Parathyroid adenoma (tissue), 2 donors: ENCODE results near the gene ZNF718.
"Not testable (repeated sequence)": the region's sequence is repeated elsewhere in the genome, so short reads cannot be mapped to it uniquely, and the experiment has no call there.

Experiments
- H2AFZ ChIP-seq: fragments of 300-600 bp; sonication (generic); one replicate; pipeline ENCODE4 v1.7.0; 2017; ENCODE audit warnings: antibody characterized with exemption, mild to moderate bottlenecking
- H3K27ac ChIP-seq: fragments of 300-600 bp; sonication (generic); one replicate; pipeline ENCODE4 v1.7.0; 2017
- H3K27me3 ChIP-seq: fragments of 300-600 bp; sonication (generic); one replicate; pipeline ENCODE4 v1.7.0; 2017; ENCODE audit warnings: low read length; ENCODE audit not compliant: control insufficient read depth, insufficient read depth
- H3K36me3 ChIP-seq: fragments of 300-600 bp; sonication (generic); one replicate; pipeline ENCODE4 v1.7.0; 2017; ENCODE audit warnings: low read length; ENCODE audit not compliant: control insufficient read depth, insufficient read depth
- H3K4me1 ChIP-seq: fragments of 300-600 bp; sonication (generic); one replicate; pipeline ENCODE4 v1.7.0; 2017; ENCODE audit warnings: control low read depth
- H3K4me2 ChIP-seq: fragments of 300-600 bp; sonication (generic); one replicate; pipeline ENCODE4 v1.7.0; 2017; ENCODE audit warnings: low read length
- H3K4me3 ChIP-seq: fragments of 300-600 bp; sonication (generic); one replicate; pipeline ENCODE4 v1.7.0; 2017; ENCODE audit warnings: low read depth, low read length
- H3K79me2 ChIP-seq: fragments of 300-600 bp; sonication (generic); one replicate; pipeline ENCODE4 v1.7.0; 2017; ENCODE audit warnings: control low read depth
- H3K9ac ChIP-seq: fragments of 300-600 bp; sonication (generic); one replicate; pipeline ENCODE4 v1.7.0; 2017; ENCODE audit warnings: mild to moderate bottlenecking
- H3K9me3 ChIP-seq: fragments of 300-600 bp; sonication (generic); one replicate; pipeline ENCODE4 v1.7.0; 2017; ENCODE audit warnings: low read length; ENCODE audit not compliant: control insufficient read depth
- TF ChIP-seq, protein P1 (sequence below): fragments of 300-600 bp; sonication (generic); IDR thresholded peaks from one replicate; pipeline ENCODE4 v1.7.0; 2017; ENCODE audit warnings: antibody characterized with exemption, mild to moderate bottlenecking
- donor health status: primary hyperparathyroidism.

Gene ZNF718

DNA sequence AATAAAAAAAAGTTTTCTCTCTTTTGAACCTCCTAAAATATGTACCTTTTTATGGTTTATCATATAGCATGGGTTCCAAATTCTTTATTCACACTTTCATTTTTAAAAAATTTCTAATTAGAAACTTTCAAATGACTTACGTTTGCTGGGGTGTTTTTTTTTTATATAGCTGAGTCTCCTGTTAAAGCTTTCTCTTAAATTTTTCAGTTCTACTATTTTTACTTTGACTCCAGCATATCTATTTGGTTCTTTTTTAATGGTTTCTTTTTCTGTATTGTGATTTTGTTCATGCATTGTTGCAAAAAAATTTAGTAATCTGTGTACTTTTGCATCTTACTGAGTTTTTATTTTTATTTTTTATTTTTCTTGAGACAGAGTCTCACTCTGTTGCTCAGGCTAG, 22.3 kb downstream of the ZNF718 start:
- Histone ChIP-seq H3K4me3 (no peak overlapping the region), H3K4me1 (no peaks in the 10 kb centered on the region), H3K79me2 (no peaks in the 10 kb centered on the region), H3K27me3 (no peaks in the 10 kb centered on the region), H3K9ac (no peak overlapping the region), H3K27ac (no peak overlapping the region), H3K9me3 (no peaks in the 10 kb centered on the region), H2AFZ (no peak overlapping the region), H3K36me3 (no peaks in the 10 kb centered on the region), H3K4me2 (no peak overlapping the region)
- TF ChIP-seq, protein P1, sequence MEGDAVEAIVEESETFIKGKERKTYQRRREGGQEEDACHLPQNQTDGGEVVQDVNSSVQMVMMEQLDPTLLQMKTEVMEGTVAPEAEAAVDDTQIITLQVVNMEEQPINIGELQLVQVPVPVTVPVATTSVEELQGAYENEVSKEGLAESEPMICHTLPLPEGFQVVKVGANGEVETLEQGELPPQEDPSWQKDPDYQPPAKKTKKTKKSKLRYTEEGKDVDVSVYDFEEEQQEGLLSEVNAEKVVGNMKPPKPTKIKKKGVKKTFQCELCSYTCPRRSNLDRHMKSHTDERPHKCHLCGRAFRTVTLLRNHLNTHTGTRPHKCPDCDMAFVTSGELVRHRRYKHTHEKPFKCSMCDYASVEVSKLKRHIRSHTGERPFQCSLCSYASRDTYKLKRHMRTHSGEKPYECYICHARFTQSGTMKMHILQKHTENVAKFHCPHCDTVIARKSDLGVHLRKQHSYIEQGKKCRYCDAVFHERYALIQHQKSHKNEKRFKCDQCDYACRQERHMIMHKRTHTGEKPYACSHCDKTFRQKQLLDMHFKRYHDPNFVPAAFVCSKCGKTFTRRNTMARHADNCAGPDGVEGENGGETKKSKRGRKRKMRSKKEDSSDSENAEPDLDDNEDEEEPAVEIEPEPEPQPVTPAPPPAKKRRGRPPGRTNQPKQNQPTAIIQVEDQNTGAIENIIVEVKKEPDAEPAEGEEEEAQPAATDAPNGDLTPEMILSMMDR = no peak

DNA sequence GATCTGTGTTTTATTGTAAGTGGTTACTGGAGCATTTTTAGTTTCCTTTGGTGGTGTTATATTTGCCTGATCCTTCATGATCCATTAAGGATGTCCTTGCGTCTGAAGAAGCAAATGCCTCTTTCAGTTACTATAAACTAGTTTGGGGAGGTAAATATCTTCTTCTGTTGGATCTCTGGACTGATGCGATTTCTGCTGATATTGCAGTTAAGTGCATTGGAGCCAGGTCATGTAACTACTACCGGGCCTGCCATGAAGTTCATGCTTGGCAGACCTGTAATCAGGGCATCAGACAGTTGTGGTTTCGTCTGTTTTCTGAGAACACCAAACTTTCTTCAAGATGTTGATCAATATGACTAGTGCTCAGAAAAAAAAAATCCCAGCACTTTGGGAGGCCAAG, 22.9 kb downstream of the ZNF718 start:
- Histone ChIP-seq H3K9ac (no peak overlapping the region), H3K4me3 (no peak overlapping the region), H3K27ac (no peak overlapping the region), H3K27me3 (no peaks in the 10 kb centered on the region), H3K4me1 (no peaks in the 10 kb centered on the region), H3K4me2 (no peak overlapping the region), H3K79me2 (no peaks in the 10 kb centered on the region), H2AFZ (no peak overlapping the region), H3K36me3 (no peaks in the 10 kb centered on the region), H3K9me3 (no peaks in the 10 kb centered on the region)
- TF ChIP-seq, protein P1 = no peak

DNA sequence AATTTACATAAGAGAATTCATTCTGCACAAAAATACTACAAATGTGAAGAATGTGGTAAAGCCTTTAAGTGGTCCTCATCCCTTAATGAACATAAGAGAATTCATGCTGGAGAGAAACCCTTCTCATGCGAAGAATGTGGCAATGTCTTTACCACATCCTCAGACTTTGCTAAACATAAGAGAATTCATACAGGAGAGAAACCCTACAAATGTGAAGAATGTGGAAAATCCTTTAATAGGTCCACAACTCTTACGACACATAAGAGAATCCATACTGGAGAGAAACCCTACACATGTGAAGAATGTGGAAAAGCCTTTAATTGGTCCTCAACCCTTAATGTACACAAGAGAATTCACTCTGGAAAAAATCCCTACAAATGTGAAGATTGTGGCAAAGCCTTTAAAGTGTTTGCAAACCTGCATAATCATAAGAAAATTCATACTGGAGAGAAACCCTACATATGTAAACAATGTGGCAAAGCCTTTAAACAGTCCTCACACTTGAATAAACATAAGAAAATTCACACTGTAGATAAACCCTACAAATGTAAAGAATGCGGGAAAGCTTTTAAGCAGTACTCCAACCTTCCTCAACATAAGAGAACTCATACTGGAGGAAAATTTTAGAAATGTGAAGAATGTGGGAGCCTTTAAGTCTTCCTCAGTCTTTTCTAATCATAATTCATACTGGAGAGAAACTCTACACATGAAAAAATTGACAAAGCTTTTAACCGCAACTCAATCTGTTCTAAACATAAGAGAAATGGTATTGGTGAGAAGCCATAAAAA, 37.4 kb downstream of the ZNF718 start:
- H3K27me3 ChIP-seq = no peaks in the 10 kb centered on the region
- no peak overlapping the region for H3K4me3 ChIP-seq
- H2AFZ ChIP-seq = no peak overlapping the region
- peaks cover 21% of the 10 kb centered on the region for H3K36me3 ChIP-seq
- H3K4me1 ChIP-seq = no peaks in the 10 kb centered on the region
- no peak overlapping the region for H3K4me2 ChIP-seq
- H3K9ac ChIP-seq = no peak overlapping the region
- no peak overlapping the region for H3K27ac ChIP-seq
- no peaks in the 10 kb centered on the region for H3K79me2 ChIP-seq
- TF ChIP-seq, protein P1 = no peak
- H3K9me3 ChIP-seq = peaks cover 15% of the 10 kb centered on the region

DNA sequence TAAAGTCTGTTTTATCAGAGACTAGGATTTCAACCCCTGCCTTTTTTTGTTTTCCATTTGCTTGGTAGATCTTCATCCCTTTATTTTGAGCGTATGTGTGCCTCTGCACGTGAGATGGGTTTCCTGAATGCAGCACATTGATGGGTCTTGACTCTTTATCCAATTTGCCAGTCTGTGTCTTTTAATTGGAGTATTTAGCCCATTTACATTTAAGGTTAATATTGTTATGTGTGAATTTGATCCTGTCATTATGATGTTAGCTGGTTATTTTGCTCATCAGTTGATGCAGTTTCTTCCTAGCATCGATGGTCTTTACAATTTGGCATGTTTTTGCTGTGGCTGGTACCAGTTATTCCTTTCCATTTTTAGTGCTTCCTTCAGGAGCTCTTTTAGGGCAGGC, 45.3 kb downstream of the ZNF718 start:
- not testable (repeated sequence) for H3K27me3 ChIP-seq, H3K4me2 ChIP-seq, H3K4me1 ChIP-seq, H3K36me3 ChIP-seq, H3K27ac ChIP-seq, H3K9ac ChIP-seq, H3K4me3 ChIP-seq, H2AFZ ChIP-seq, H3K9me3 ChIP-seq, H3K79me2 ChIP-seq

DNA sequence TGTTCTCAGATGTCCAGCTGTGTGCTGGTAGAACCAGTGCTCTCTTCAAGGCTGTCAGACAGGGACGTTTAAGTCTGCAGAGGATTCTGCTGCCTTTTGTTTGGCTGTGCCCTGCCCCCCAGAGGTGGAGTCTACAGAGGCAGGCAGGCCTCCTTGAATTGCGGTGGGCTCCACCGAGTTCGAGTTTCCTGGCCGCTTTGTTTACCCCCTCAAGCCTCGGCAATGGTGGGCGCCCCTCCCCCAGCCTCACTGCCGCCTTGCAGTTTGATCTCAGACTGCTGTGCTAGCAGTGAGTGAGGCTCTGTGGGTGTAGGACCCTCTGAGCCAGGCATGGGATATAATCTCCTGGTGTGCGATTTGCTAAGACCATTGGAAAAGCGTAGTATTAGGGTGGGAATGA, 47.0 kb downstream of the ZNF718 start:
- H3K27me3 ChIP-seq, H3K4me1 ChIP-seq, H3K4me3 ChIP-seq, H3K4me2 ChIP-seq, H3K79me2 ChIP-seq, H2AFZ ChIP-seq, H3K9me3 ChIP-seq, H3K27ac ChIP-seq, H3K9ac ChIP-seq, H3K36me3 ChIP-seq: not testable (repeated sequence)
